H9 (cell line): ENCODE measurements around the gene UVRAG. TPM values are rescaled to one million over a fixed set of nuclear protein-coding genes. Genes with fewer than 3 reads are reported as not detected.

Experiments used
- DNase-seq: peaks from one replicate; pipeline ENCODE4 v3.0.0-alpha.2; 2017
- H2AFZ ChIP-seq: one replicate; pipeline ENCODE4 v1.6.1; 2013; ENCODE audit warnings: mild to moderate bottlenecking, low read length, control low read depth, moderate library complexity
- H2AK5ac ChIP-seq: 2 replicates; pipeline ENCODE4 v1.6.1; 2013; ENCODE audit warnings: low read length, control low read depth, mixed read lengths; ENCODE audit not compliant: insufficient read length
- H2BK120ac ChIP-seq: one replicate; pipeline ENCODE4 v1.6.1; 2013; ENCODE audit warnings: low read depth, mild to moderate bottlenecking, low read length, control low read depth, inconsistent platforms; ENCODE audit not compliant: poor library complexity, severe bottlenecking
- H2BK12ac ChIP-seq: 2 replicates; pipeline ENCODE4 v1.6.1; 2013; ENCODE audit warnings: low read length, control low read depth, mixed read lengths, low read depth; ENCODE audit not compliant: insufficient read length
- H2BK15ac ChIP-seq: 2 replicates; pipeline ENCODE4 v1.6.1; 2013; ENCODE audit warnings: low read depth, low read length, control low read depth
- H2BK20ac ChIP-seq: one replicate; pipeline ENCODE4 v1.6.1; 2013; ENCODE audit warnings: low read depth, mild to moderate bottlenecking, low read length, control low read depth, inconsistent platforms; ENCODE audit not compliant: poor library complexity, severe bottlenecking
- H2BK5ac ChIP-seq: 2 replicates; pipeline ENCODE4 v1.6.1; 2013; ENCODE audit warnings: low read length, control low read depth, mixed read lengths; ENCODE audit not compliant: insufficient read length
- H3K14ac ChIP-seq: 2 replicates; pipeline ENCODE4 v1.6.1; 2013; ENCODE audit warnings: low read length, control low read depth; ENCODE audit not compliant: insufficient read depth
- H3K18ac ChIP-seq: 2 replicates; pipeline ENCODE4 v1.6.1; 2013; ENCODE audit warnings: low read depth, mild to moderate bottlenecking, mixed read lengths, low read length, control low read depth; ENCODE audit not compliant: insufficient read length
- H3K23ac ChIP-seq: 2 replicates; pipeline ENCODE4 v1.6.1; 2013; ENCODE audit warnings: low read length, control low read depth, mixed read lengths, low read depth; ENCODE audit not compliant: insufficient read length
- H3K23me2 ChIP-seq: 2 replicates; pipeline ENCODE4 v1.6.1; 2013; ENCODE audit warnings: low read depth, mild to moderate bottlenecking, mixed read lengths, low read length, control low read depth; ENCODE audit not compliant: insufficient read length, poor library complexity, severe bottlenecking
- H3K27ac ChIP-seq: 2 replicates; pipeline ENCODE4 v1.5.1; 2013; ENCODE audit warnings: low read length, control low read depth, mixed read lengths, low read depth; ENCODE audit not compliant: insufficient read length
- H3K27me3 ChIP-seq: 2 replicates; pipeline ENCODE4 v1.6.1; 2013; ENCODE audit warnings: low read length, control low read depth, inconsistent platforms; ENCODE audit not compliant: insufficient read depth
- H3K4ac ChIP-seq: 2 replicates; pipeline ENCODE4 v1.6.1; 2013; ENCODE audit warnings: low read depth, mild to moderate bottlenecking, control low read depth, inconsistent platforms, low read length, moderate library complexity
- H3K4me1 ChIP-seq: 2 replicates; pipeline ENCODE4 v1.6.1; 2013; ENCODE audit warnings: low read length, control low read depth, inconsistent platforms; ENCODE audit not compliant: insufficient read depth
- H3K4me2 ChIP-seq: 2 replicates; pipeline ENCODE4 v1.6.1; 2013; ENCODE audit warnings: low read length, control low read depth, mixed read lengths; ENCODE audit not compliant: insufficient read length, insufficient read depth
- H3K56ac ChIP-seq: 2 replicates; pipeline ENCODE4 v1.6.1; 2013; ENCODE audit warnings: low read depth, mild to moderate bottlenecking, mixed read lengths, low read length, control low read depth; ENCODE audit not compliant: insufficient read length
- H3K79me1 ChIP-seq: 2 replicates; pipeline ENCODE4 v1.6.1; 2013; ENCODE audit warnings: low read depth, mild to moderate bottlenecking, moderate library complexity, low read length, control low read depth, inconsistent platforms; ENCODE audit not compliant: insufficient read depth, poor library complexity, severe bottlenecking
- H3K79me2 ChIP-seq: 2 replicates; pipeline ENCODE4 v1.6.1; 2013; ENCODE audit warnings: low read length, control low read depth, inconsistent platforms; ENCODE audit not compliant: insufficient read depth
- H3K9ac ChIP-seq: 2 replicates; pipeline ENCODE4 v1.6.1; 2013; ENCODE audit warnings: low read length, control low read depth, mixed read lengths; ENCODE audit not compliant: insufficient read length; ENCODE audit errors: extremely low read depth
- H3K9me3 ChIP-seq: one replicate; pipeline ENCODE4 v1.6.1; 2013; ENCODE audit warnings: low read depth, low read length, inconsistent platforms; ENCODE audit not compliant: control insufficient read depth
- H3T11ph ChIP-seq: one replicate; pipeline ENCODE4 v1.6.1; 2013; ENCODE audit warnings: mild to moderate bottlenecking, low read length, control low read depth, inconsistent platforms
- H4K20me1 ChIP-seq: one replicate; pipeline ENCODE4 v1.6.1; 2013; ENCODE audit not compliant: control insufficient read depth, insufficient read length, insufficient read depth
- H4K5ac ChIP-seq: 2 replicates; pipeline ENCODE4 v1.6.1; 2013; ENCODE audit warnings: low read depth, mild to moderate bottlenecking, mixed read lengths, low read length, control low read depth; ENCODE audit not compliant: insufficient read length
- H4K8ac ChIP-seq: replicated peaks from 2 replicates; pipeline ENCODE4 v1.6.1; 2013; ENCODE audit warnings: low read length, control low read depth, mixed read lengths, low read depth; ENCODE audit not compliant: insufficient read length
- H4K91ac ChIP-seq: 2 replicates; pipeline ENCODE4 v1.6.1; 2013; ENCODE audit warnings: low read depth, mild to moderate bottlenecking, moderate library complexity, mixed read lengths, low read length, control low read depth; ENCODE audit not compliant: insufficient read length
- H3K27ac Mint-ChIP-seq, 3 experiments: 2 replicates in 2 of 3; 3 replicates in 1 of 3; pipeline ENCODE4 v1.8.0; 2020 to 2021; ENCODE audit warnings: mixed read lengths in 3 of 3, mild to moderate bottlenecking in 1 of 3, moderate library complexity in 1 of 3
- H3K27me3 Mint-ChIP-seq: 2 replicates; pipeline ENCODE4 v1.8.0; 2021; ENCODE audit warnings: low read depth, mild to moderate bottlenecking, moderate library complexity, mixed read lengths
- H3K36me3 Mint-ChIP-seq, 3 experiments: 2 replicates in 2 of 3; 3 replicates in 1 of 3; pipeline ENCODE4 v1.8.0; 2020 to 2021; ENCODE audit warnings: low read depth in 3 of 3, mixed read lengths in 3 of 3; ENCODE audit not compliant: insufficient read depth in 1 of 3
- H3K4me1 Mint-ChIP-seq, 2 experiments: 2 replicates each; pipeline ENCODE4 v1.8.0; 2020; ENCODE audit warnings: mixed read lengths in 2 of 2
- H3K4me3 Mint-ChIP-seq, 2 experiments: 2 replicates in 1 of 2; 3 replicates in 1 of 2; pipeline ENCODE4 v1.8.0; 2020 to 2021; ENCODE audit warnings: mild to moderate bottlenecking in 2 of 2, mixed read lengths in 2 of 2, moderate library complexity in 1 of 2
- H3K9me3 Mint-ChIP-seq, 2 experiments: 2 replicates in 1 of 2; 3 replicates in 1 of 2; pipeline ENCODE4 v1.8.0; 2020; ENCODE audit warnings: mild to moderate bottlenecking in 2 of 2, mixed read lengths in 2 of 2, moderate library complexity in 1 of 2
- CTCF ChIP-seq: fragments of 200-600 bp; sonication (generic); conservative IDR thresholded peaks from 3 replicates; pipeline ENCODE4 v1.8.0; 2021; ENCODE audit warnings: antibody characterized with exemption, mild to moderate bottlenecking
- WGBS: extraction: QIAGEN DNeasy Blood & Tissue Kit; methylation state at CpG from one replicate; pipeline ENCODE4 v1.1.7; 2013; ENCODE audit warnings: missing lambda C conversion rate, low lambda C conversion rate, mixed read lengths; ENCODE audit not compliant: insufficient read length; ENCODE audit errors: extremely low coverage; 5-methylcytosine and 5-hydroxymethylcytosine counted together
- total RNA-seq: library from RNA; stranded (reverse); gene quantifications from 2 replicates; pipeline ENCODE4 v1.2.1, GENCODE V29; 2021

The UVRAG gene
- total RNA-seq, 1 experiment from 2014 or later = 18.5 TPM

GRCh38 chr11:76083563-76084451, 268.8 kb downstream of the UVRAG start:
- no peak overlapping the region for H3K18ac ChIP-seq
- no peak overlapping the region for H2BK12ac ChIP-seq
- no peaks in the 10 kb centered on the region for H3K27me3 ChIP-seq
- no peaks in the 10 kb centered on the region for H3K79me1 ChIP-seq
- no peak overlapping the region for H3T11ph ChIP-seq
- no peaks in the 10 kb centered on the region for H3K9me3 Mint-ChIP-seq
- H3K27ac Mint-ChIP-seq = no peak overlapping the region
- no peaks in the 10 kb centered on the region for H3K23me2 ChIP-seq
- WGBS = no CpG with 5 or more reads among the region's 7 CpGs
- no peak overlapping the region for H4K8ac ChIP-seq
- no peaks in the 10 kb centered on the region for H3K27me3 Mint-ChIP-seq
- no peak for DNase-seq
- H3K27ac ChIP-seq = no peak overlapping the region
- H3K4me1 ChIP-seq = no peaks in the 10 kb centered on the region; the same call in 1 of the 2 replicates
- no peak overlapping the region for H3K23ac ChIP-seq
- H3K79me2 ChIP-seq = no peaks in the 10 kb centered on the region
- no peak overlapping the region for H2AK5ac ChIP-seq
- no peak overlapping the region for H2BK20ac ChIP-seq
- H3K14ac ChIP-seq = no peak overlapping the region
- H4K5ac ChIP-seq = no peak overlapping the region
- TF ChIP-seq CTCF = no peak
- peaks cover 18 to 22% of the 10 kb centered on the region in 2 experiments for H3K4me1 Mint-ChIP-seq
- no peaks in the 10 kb centered on the region for H4K20me1 ChIP-seq
- no peaks in the 10 kb centered on the region for H3K9me3 ChIP-seq
- peaks cover 0 to 3% (median 0%) of the 10 kb centered on the region in 3 experiments; a peak in 2 of 7 replicates for H3K36me3 Mint-ChIP-seq
- no peak overlapping the region for H4K91ac ChIP-seq
- no peak overlapping the region for H3K9ac ChIP-seq
- no peak overlapping the region for H3K4me2 ChIP-seq
- no peak overlapping the region for H2BK15ac ChIP-seq
- H2AFZ ChIP-seq = no peak overlapping the region
- H3K4ac ChIP-seq = no peak overlapping the region
- H2BK120ac ChIP-seq = no peak overlapping the region
- no peak overlapping the region for H2BK5ac ChIP-seq
- H3K4me3 Mint-ChIP-seq = no peak overlapping the region
- H3K56ac ChIP-seq = no peak overlapping the region
